Endothelial cell of umbilical vein (primary cell): ENCODE data around the gene ANGPTL5. TPM values are rescaled to one million over a fixed set of nuclear protein-coding genes. Genes with fewer than 3 reads are reported as not detected.

Source experiments
- BruUV-seq: library from RNA; stranded (reverse); fragments of 400-500 nt; replicated peaks from 2 replicates; lab custom pipeline; 2021; lab: Mats Ljungman, UMichigan
- CTCF ChIA-PET: fragments of 300-600, 350-600 bp; sonication (Branson Sonifier 250); formaldehyde crosslinking; loops from one replicate; lab custom pipeline; 2021; ENCODE audit warnings: antibody characterized with exemption, inconsistent platforms; lab: Charles Lee
- POLR2A ChIA-PET: fragments of 300-600, 350-600 bp; sonication (Branson Sonifier 250); formaldehyde crosslinking; loops from one replicate; lab custom pipeline; 2021; ENCODE audit warnings: antibody characterized with exemption, inconsistent platforms; lab: Charles Lee
- DNase-seq: peaks from one replicate; pipeline ENCODE4 v3.0.0-alpha.2; 2011; ENCODE audit warnings: low read depth, low spot score
- FAIRE-seq: peaks from 2 replicates; lab custom pipeline; 2011; peaks lifted over from hg19 to GRCh38; lab: Jason Lieb, UNC
- H2AFZ ChIP-seq: 2 replicates; pipeline ENCODE4 v1.6.0; 2012; ENCODE audit warnings: low read depth, low read length, control low read depth, inconsistent platforms
- H3K27ac ChIP-seq: 2 replicates; pipeline ENCODE4 v1.5.1; 2011; ENCODE audit warnings: low read depth, mild to moderate bottlenecking, control low read depth, low read length, moderate library complexity; ENCODE audit not compliant: insufficient read depth
- H3K27me3 ChIP-seq, 2 experiments: 2 replicates each; pipeline versions ENCODE4 v1.6.0 to v1.6.1; 2011; ENCODE audit warnings: low read length in 2 of 2, mixed read lengths in 1 of 2; ENCODE audit not compliant: control insufficient read depth in 2 of 2, insufficient read depth in 2 of 2
- H3K36me3 ChIP-seq, 2 experiments: 2 replicates in 1 of 2; 3 replicates in 1 of 2; pipeline ENCODE4 v1.5.1; 2011; ENCODE audit warnings: low read length in 2 of 2, mild to moderate bottlenecking in 1 of 2, moderate library complexity in 1 of 2; ENCODE audit not compliant: control insufficient read depth in 2 of 2, insufficient read depth in 2 of 2; ENCODE audit errors: extremely low read depth in 1 of 2
- H3K4me1 ChIP-seq: 3 replicates; pipeline ENCODE4 v1.5.1; 2011; ENCODE audit warnings: mild to moderate bottlenecking, low read length; ENCODE audit not compliant: control insufficient read depth, insufficient read depth; ENCODE audit errors: extremely low read depth
- H3K4me2 ChIP-seq: 2 replicates; pipeline ENCODE4 v1.6.1; 2011; ENCODE audit warnings: low read length, control low read depth, mixed read lengths; ENCODE audit not compliant: insufficient read depth
- H3K4me3 ChIP-seq, 3 experiments: fragments of 200-600 bp in 1 of 3; sonication (generic), shearing (Covaris generic) in 1 of 3; replicated peaks in 1 of 3; 2 replicates each; pipeline ENCODE4 v1.5.1; 2011 to 2016; ENCODE audit warnings: control low read depth in 3 of 3, low read length in 3 of 3, mild to moderate bottlenecking in 2 of 3, inconsistent platforms in 1 of 3, low read depth in 1 of 3, moderate library complexity in 1 of 3; ENCODE audit not compliant: insufficient read depth in 1 of 3
- H3K79me2 ChIP-seq: 2 replicates; pipeline ENCODE4 v1.6.0; 2012; ENCODE audit warnings: low read length, inconsistent platforms; ENCODE audit not compliant: control insufficient read depth, insufficient read depth
- H3K9ac ChIP-seq: replicated peaks from 2 replicates; pipeline ENCODE3; 2011; ENCODE audit warnings: low read length, control low read depth; ENCODE audit not compliant: insufficient read depth; ENCODE audit errors: extremely low read depth
- H3K9me1 ChIP-seq: replicated peaks from 3 replicates; pipeline ENCODE4 v1.6.0; 2011; ENCODE audit warnings: mild to moderate bottlenecking, low read length; ENCODE audit not compliant: control insufficient read depth, insufficient read depth; ENCODE audit errors: extremely low read depth
- H3K9me3 ChIP-seq: replicated peaks from 2 replicates; pipeline ENCODE4 v1.5.1; 2012; ENCODE audit warnings: low read length, inconsistent platforms; ENCODE audit not compliant: control insufficient read depth, insufficient read depth
- H4K20me1 ChIP-seq: replicated peaks from 2 replicates; pipeline ENCODE3; 2011; ENCODE audit warnings: mild to moderate bottlenecking, low read length; ENCODE audit not compliant: control insufficient read depth, insufficient read depth; ENCODE audit errors: extremely low read depth
- EZH2 ChIP-seq: IDR thresholded peaks from 2 replicates; pipeline ENCODE4 v1.6.1; 2012; ENCODE audit warnings: borderline replicate concordance, low read depth, mild to moderate bottlenecking, moderate library complexity, low read length, inconsistent platforms; ENCODE audit not compliant: severe bottlenecking
- FOS ChIP-seq: IDR thresholded peaks from 2 replicates; pipeline ENCODE4 v1.6.1; 2011; ENCODE audit warnings: mild to moderate bottlenecking, low read length, moderate library complexity, borderline replicate concordance; ENCODE audit not compliant: insufficient read depth
- GATA2 ChIP-seq: IDR thresholded peaks from 2 replicates; pipeline ENCODE4 v1.7.0; 2011; ENCODE audit warnings: low read depth, mild to moderate bottlenecking, moderate library complexity, mixed read lengths, low read length; ENCODE audit not compliant: insufficient read length, insufficient read depth
- JUN ChIP-seq: IDR thresholded peaks from 2 replicates; pipeline ENCODE4 v1.6.1; 2011; ENCODE audit warnings: borderline replicate concordance, low read depth; ENCODE audit not compliant: insufficient read length, insufficient read depth
- MYC ChIP-seq: IDR thresholded peaks from one replicate; pipeline ENCODE4 v1.6.1; 2011; ENCODE audit warnings: mild to moderate bottlenecking, low read depth, low read length
- POLR2A ChIP-seq: IDR thresholded peaks from 2 replicates; pipeline ENCODE4 v1.6.1; 2012; ENCODE audit warnings: low read depth, mild to moderate bottlenecking, control low read depth, low read length
- POLR2AphosphoS5 ChIP-seq: IDR thresholded peaks from 2 replicates; pipeline ENCODE4 v1.6.1; 2012; ENCODE audit warnings: low read depth, mild to moderate bottlenecking, control low read depth, low read length, moderate library complexity; ENCODE audit not compliant: insufficient read depth
- dilution Hi-C: fragments of 300-500 bp; cut with MboI; formaldehyde crosslinking; loops from one replicate; pipeline ENCODE4 v1.15.0; 2019; ENCODE audit warnings: low sequenced_read_pairs; ENCODE audit not compliant: extremely low pct_ligation_motif_present
- intact Hi-C: fragments of 100-400 bp; cut with micrococcal nuclease; formaldehyde crosslinking; loops from one replicate; pipeline ENCODE4 v1.10.0; 2022
- polyA plus RNA-seq, 4 experiments: library from polyadenylated mRNA; depleted of rRNA in 3 of 4; stranded (reverse) in 3 of 4; unstranded in 1 of 4; fragments of >200 nt; gene quantifications; 2 replicates each; pipeline versions ENCODE4 v1.2.1 to v1.2.3, GENCODE V29; 2011 to 2012; ENCODE audit warnings: missing spikeins in 1 of 4
- total RNA-seq: library from RNA; stranded (reverse); gene quantifications from 2 replicates; pipeline ENCODE4 v1.2.3, GENCODE V29; 2021
- TF ChIP-seq, protein P1 (sequence below), 2 donors: IDR thresholded peaks; 1 replicate in 1 of 2; 2 replicates in 1 of 2; pipeline ENCODE4 v1.5.1; 2011; ENCODE audit warnings: low read length in 2 of 2, mild to moderate bottlenecking in 2 of 2, moderate library complexity in 2 of 2, control low read depth in 1 of 2, inconsistent platforms in 1 of 2, low read depth in 1 of 2; ENCODE audit not compliant: insufficient read depth in 1 of 2; ENCODE audit errors: extremely low read depth in 1 of 2
- TF ChIP-seq, protein P2 (sequence below): IDR thresholded peaks from 2 replicates; pipeline ENCODE4 v1.6.1; 2011; ENCODE audit not compliant: insufficient read depth, insufficient read length

ANGPTL5 gene
- total and polyA plus RNA-seq, 2 donors (not counting 3 experiments of a cell fraction or from before 2014, with no cell fraction given): 0.12 TPM; not detected in 1

DNA sequence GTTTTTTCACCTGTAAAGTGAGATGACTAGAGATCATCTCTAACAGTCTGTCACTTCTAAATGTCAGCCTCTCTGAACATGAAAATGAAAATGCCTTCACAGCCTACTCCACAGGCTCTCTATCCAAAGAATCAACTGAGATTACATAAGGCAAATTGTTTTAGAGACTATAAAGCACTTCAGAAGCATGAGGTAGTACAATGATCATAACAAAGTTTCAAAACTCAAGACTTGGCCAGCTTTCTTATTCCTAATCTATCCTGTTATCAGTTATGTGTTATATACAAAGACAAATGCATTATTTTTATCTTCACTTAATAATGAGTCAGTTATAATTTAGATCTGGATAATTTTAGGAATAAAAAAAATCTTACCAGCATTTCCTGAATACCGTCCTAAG lies 21.8 kb downstream of the ANGPTL5 start:
- FAIRE-seq (no peak), DNase-seq (no peak)
- H3K9ac ChIP-seq: no peak overlapping the region
- no peaks in the 10 kb centered on the region for H3K4me1 ChIP-seq
- no peak overlapping the region for H2AFZ ChIP-seq
- dilution Hi-C loops (no loop called here), intact Hi-C loops (no loop called here)
- ChIA-PET CTCF (no interaction called here), POLR2A (no interaction called here)
- H3K36me3 ChIP-seq: no peaks in the 10 kb centered on the region
- TF ChIP-seq FOS: no peak
- TF ChIP-seq EZH2: no peak
- no peak for TF ChIP-seq POLR2AphosphoS5
- no peak for TF ChIP-seq POLR2A
- no peak for TF ChIP-seq GATA2
- TF ChIP-seq, protein P1, sequence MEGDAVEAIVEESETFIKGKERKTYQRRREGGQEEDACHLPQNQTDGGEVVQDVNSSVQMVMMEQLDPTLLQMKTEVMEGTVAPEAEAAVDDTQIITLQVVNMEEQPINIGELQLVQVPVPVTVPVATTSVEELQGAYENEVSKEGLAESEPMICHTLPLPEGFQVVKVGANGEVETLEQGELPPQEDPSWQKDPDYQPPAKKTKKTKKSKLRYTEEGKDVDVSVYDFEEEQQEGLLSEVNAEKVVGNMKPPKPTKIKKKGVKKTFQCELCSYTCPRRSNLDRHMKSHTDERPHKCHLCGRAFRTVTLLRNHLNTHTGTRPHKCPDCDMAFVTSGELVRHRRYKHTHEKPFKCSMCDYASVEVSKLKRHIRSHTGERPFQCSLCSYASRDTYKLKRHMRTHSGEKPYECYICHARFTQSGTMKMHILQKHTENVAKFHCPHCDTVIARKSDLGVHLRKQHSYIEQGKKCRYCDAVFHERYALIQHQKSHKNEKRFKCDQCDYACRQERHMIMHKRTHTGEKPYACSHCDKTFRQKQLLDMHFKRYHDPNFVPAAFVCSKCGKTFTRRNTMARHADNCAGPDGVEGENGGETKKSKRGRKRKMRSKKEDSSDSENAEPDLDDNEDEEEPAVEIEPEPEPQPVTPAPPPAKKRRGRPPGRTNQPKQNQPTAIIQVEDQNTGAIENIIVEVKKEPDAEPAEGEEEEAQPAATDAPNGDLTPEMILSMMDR (IDR thresholded peaks at IDR 0.05; ENCODE audit: extremely low read depth in 1 of 2, insufficient read depth in 1 of 2, low read depth in 1 of 2, low read length in 2 of 2): no peak
- TF ChIP-seq, protein P2, sequence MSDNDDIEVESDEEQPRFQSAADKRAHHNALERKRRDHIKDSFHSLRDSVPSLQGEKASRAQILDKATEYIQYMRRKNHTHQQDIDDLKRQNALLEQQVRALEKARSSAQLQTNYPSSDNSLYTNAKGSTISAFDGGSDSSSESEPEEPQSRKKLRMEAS: no peak
- no peak for TF ChIP-seq JUN
- TF ChIP-seq MYC: no peak
- H4K20me1 ChIP-seq: no peaks in the 10 kb centered on the region
- H3K4me2 ChIP-seq: no peak overlapping the region
- H3K4me3 ChIP-seq: no peak overlapping the region
- no peak overlapping the region for H3K27ac ChIP-seq
- no peaks in the 10 kb centered on the region for H3K79me2 ChIP-seq
- H3K9me3 ChIP-seq: no peaks in the 10 kb centered on the region
- H3K27me3 ChIP-seq: no peaks in the 10 kb centered on the region
- BruUV-seq: no TSS peak
- no peaks in the 10 kb centered on the region for H3K9me1 ChIP-seq
